HG02610 (cell line): Measurements from ENCODE around the gene SLC35F1.

ENCODE experiments used
- ATAC-seq: cut with Tn5 transposase; IDR thresholded peaks from one replicate; pipeline ENCODE4 v1.9.1; 2021; ENCODE audit warnings: mild to moderate bottlenecking, moderate library complexity; ENCODE audit not compliant: unreplicated experiment

Gene SLC35F1

GRCh38 chr6:118103381-118104146 lies 196.5 kb downstream of the SLC35F1 start:
- no peak for ATAC-seq

GRCh38 chr6:118122161-118122725 lies 215.2 kb downstream of the SLC35F1 start:
- ATAC-seq = no peak

DNA sequence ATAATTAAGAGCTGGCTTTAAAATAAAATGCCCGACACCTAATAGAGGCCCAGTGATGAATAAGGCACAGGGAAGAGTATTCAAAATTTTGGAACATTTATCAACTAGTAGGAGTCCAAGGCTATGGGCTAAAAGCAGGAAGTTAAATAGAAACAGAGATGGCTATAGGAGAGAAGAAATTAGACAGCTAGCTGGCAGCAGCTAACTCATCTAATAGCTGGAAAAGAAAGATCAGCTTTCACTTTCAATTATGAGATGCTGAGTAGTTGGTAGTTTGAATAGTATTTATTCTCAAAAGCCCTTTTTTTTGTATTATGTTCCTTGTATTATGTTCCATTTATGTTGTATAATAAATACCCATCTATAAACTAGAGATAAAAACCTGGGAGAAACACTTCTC lies 215.7 kb downstream of the SLC35F1 start:
- ATAC-seq = no peak

- ATAC-seq = no peak
Observed at GRCh38 chr6:118123503-118124037, 216.5 kb downstream of the SLC35F1 start.

DNA sequence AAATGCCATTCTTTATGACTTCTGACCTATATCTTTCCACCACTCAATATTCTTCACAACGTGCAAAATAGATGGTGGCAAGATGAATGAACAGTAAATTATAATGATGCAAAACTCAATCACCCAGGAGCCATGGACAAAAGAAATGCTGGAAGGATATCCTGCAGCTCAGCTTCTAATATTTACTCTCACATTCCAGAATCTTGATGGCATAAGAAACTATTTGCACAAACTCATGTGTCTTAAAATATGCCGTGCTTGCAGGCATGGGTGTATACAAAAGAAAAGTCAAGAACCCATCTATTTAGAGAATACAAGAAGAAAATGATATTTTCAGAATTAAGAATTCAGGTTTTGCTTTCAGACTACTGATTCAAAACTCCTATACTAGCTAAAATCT lies 217.8 kb downstream of the SLC35F1 start:
- ATAC-seq = no peak

- no peak for ATAC-seq
Observed at GRCh38 chr6:118128755-118129154, 221.7 kb downstream of the SLC35F1 start.

DNA sequence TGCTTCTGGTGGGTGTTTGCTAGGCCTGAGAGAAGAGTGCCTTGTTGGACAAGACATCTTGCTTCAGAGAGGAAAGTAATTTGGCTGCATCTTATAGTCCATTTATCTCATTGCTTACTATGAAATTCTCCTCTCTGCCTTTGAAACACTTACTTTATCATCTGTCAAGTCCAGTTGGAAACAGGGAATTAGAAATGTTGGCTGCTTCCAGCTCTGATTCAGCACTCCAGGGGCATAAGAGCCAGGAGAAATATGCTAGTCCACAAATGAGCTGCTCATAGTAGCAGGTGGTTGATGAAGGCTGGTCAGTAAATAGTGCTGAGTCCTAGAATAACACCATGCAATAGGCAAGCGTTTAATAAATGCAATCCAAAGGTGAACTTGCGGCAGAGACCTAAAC lies 227.1 kb downstream of the SLC35F1 start:
- no peak for ATAC-seq

GRCh38 chr6:118134736-118135135 lies 227.7 kb downstream of the SLC35F1 start:
- ATAC-seq = no peak

DNA sequence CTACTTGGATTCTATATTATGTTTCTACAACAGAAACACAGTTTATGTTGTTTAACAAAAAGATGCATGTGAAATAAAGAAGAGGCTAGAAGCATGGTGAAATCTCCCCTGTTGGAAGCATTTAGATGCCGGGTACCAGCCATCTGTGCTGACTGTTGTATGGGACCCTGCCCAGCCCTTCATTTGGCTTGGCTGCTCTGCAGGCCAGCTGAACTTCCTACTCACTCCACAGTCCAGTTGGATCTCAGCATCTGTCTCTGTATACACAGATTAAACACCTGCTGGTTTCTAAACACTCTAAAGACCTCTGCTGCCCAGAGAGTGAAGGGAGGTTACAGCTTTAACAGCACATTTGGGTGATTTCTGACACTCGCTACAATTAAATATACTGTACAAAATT lies 228.3 kb downstream of the SLC35F1 start:
- ATAC-seq = no peak

DNA sequence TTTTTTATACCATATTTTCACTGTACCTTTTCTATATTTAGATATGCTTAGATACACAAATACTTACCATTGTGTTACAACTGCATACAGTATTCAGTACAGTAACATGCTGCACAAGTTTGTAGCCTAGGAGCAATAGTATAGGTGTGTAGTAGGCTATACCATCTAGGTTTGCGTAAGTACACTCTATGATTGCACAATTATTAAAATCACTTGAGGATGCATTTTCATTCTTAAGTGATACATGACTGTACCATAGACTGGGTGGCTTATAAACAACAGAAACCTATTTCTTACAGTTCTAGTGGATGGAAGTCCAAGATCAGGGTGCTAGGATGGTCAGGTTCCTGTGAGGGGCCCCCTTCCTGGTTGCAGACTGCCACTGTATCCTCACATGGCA lies 234.1 kb downstream of the SLC35F1 start:
- ATAC-seq = no peak

DNA sequence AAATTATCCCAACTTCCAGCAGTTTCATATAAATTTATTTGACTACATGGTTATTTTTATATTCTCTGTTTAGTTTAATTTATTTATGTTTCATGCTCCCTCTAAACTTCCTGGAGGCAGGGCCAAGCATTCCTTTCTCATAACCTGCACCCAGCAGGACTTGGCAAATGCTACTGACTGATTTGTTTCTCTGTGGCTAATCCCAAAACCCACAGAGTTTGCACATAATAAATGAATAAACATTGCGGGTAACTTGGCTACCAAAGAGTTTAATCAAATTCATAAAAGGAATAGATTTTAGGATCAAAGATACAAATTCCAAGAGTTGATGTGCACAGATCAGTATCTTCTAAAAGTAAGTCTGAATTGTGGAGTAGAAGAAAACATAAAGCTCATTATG lies 239.5 kb downstream of the SLC35F1 start:
- no peak for ATAC-seq

DNA sequence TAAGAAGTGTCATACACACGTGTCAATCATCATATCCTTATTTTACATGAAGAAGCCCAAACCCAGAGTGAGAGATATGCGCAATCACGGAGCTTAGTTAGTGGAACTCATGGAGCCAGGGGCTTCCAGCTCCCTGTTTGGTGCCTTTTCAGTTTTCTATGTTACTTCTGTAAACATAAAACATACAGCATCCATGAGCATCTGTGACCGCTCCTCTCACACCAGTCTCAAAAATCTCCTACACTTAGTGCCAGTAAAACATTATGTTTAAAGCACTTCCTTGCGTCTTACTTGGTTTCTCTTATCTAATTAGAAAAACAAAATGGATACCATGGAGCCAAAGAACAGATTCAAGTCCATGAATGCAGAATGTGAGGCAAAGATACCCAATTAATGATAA lies 240.4 kb downstream of the SLC35F1 start:
- no peak for ATAC-seq

- no peak for ATAC-seq
Observed at GRCh38 chr6:118148561-118148960, 241.5 kb downstream of the SLC35F1 start.

- ATAC-seq = no peak
Observed at GRCh38 chr6:118152524-118152923, 245.5 kb downstream of the SLC35F1 start.

GRCh38 chr6:118161343-118161742 lies 254.3 kb downstream of the SLC35F1 start:
- no peak for ATAC-seq

DNA sequence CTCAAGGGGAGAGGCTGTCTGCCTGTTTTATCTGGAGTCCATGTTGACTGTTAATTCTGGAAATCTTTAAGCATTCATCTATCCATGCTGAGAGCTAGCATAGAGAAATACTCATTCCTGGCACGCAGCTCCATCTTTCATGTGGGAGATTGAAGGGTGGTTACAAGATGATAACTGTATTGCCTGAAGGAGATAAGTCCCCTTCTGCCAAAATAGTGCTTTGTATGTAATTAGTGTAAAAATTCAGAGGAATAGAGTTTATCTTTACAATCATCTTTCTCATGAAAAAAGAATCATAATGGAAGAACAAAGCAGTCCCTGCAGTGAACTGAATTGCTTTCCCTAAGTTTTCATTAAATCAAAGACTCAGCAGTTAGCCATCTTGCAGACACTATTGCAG lies 256.5 kb downstream of the SLC35F1 start:
- no peak for ATAC-seq

DNA sequence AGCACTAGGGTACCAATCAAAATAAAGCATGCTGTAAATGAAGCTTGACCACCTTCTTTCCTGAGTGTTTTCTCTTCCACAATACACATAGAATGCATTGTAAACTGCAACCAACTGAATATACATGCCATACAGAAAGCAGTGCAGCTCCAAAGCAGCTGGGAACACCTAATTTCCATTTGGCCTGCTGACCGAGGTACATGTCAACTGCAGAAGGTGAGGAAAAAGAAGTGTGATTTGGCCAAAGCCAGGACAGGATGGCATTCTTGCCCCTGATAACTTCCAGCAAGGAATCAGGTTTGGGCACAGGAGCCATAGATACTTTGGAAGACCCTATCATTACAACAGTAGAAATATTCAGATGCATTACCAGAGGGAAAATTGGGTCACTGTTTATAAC lies 258.4 kb downstream of the SLC35F1 start:
- no peak for ATAC-seq

- no peak for ATAC-seq
Observed at GRCh38 chr6:118168421-118168820, 261.4 kb downstream of the SLC35F1 start.

- ATAC-seq = no peak
Observed at GRCh38 chr6:118171852-118172251, 264.8 kb downstream of the SLC35F1 start.

DNA sequence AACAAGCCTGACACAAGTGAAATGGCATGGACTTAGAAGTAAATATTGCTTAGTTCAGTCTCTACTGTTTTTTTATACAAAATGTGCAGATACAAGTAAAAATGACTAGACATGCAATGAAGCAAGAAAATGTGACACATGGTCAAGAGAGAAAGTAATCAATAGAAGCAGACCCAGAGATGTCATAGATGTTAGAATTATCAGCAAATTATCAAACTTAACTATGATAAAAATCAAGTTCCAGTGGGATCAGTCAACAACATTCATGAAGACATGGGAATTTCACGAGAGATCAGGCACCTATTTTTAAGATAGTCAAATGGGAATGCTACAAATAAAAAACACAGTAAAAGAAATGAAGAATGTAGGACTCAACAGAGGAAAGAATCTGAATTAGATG lies 267.0 kb downstream of the SLC35F1 start:
- ATAC-seq = no peak

DNA sequence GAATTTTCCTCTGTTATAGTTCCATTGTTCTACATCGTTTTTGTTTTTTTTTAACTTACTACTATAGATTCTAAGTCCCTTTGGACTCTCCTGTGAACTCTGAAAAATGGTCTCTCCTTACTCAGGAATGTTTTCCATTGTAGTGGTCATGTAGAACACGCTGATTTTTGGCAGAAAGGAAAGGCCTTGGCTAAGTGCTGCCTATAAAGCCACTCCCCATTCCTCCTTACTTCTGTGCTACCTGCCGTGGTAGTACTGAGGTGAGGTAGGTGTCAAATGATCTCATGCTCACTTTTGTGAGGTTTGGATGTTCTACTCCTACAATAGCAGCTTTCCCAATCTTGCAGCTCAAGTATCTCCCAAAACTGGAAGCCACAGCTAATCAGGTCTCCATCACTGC lies 270.7 kb downstream of the SLC35F1 start:
- ATAC-seq = no peak

DNA sequence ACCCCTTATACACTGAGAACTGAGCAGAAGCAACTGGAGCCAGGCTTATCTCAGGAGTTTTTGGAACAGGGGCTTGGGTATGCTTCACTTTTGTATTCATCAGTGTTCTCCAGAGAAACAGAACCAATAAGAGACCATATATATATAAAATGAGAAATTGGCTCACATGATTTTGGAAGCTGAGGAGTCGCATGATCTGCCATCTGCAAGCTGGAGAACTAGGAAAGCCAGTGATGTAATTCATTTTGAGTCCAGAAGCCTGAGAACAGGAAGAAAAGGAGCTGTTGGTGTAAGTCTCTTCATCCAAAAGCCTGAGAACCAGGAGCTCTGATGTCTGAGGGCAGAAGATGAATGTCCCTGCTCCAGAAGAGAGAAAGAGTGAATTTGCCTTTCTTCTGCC lies 272.0 kb downstream of the SLC35F1 start:
- ATAC-seq = no peak
